ENCODE measurements around the gene LRRC73. TPM values are rescaled to one million over a fixed set of nuclear protein-coding genes. Genes with fewer than 3 reads are reported as not detected.
"Not testable (repeated sequence)": the region's sequence is repeated elsewhere in the genome, so short reads cannot be mapped to it uniquely, and the experiment has no call there.

Gene LRRC73
- total and polyA plus RNA-seq, 9 of the 15 experiments (the other 6 are each of a cell fraction or from before 2014, with no cell fraction given), result 0.07 to 0.55 (median 0.16) TPM; not detected in 3

DNA sequence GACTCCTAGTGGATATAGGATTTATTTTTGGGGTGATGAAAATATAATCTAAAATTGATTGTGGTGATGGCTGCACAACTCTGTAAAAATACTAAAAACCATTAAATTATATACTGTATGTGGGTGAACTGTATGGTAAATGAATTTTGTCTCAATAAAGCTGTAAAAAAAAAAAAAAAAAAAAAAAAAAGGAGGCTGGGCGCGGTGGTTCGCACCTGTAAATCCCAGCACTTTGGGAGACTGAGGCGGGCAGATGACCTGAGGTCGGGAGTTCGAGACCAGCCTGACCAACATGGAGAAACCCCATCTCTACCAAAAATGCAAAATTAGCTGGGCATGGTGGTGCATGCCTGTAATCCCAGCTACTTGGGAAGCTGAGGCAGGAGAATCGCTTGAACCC lies 47.5 kb upstream of the LRRC73 start:
- intact Hi-C loops (cut with micrococcal nuclease); H3K4me2 ChIP-seq (ENCODE audit: insufficient read depth, low read length); DNase-seq (ENCODE audit: extremely low read depth in 1 of 4, low spot score in 3 of 4); H3K9me3 ChIP-seq (replicated peaks; ENCODE audit: control insufficient read depth, insufficient read depth, low read depth, low read length); H4K20me1 ChIP-seq (replicated peaks; ENCODE audit: control insufficient read depth, insufficient read depth, low read length); H2AFZ ChIP-seq (ENCODE audit: low read depth, low read length); H3K27ac ChIP-seq (ENCODE audit: extremely low read depth, low read depth, low read length); ATAC-seq; H3K9me1 ChIP-seq (ENCODE audit: control insufficient read depth, insufficient read depth, low read length); H3K4me1 ChIP-seq (replicated peaks in 1 of 2; ENCODE audit: control insufficient read depth in 2 of 2, insufficient read depth in 2 of 2, low read length in 2 of 2); H3K4me3 ChIP-seq; H3K27me3 ChIP-seq (ENCODE audit: control insufficient read depth in 2 of 2, insufficient read depth in 2 of 2, low read length in 2 of 2); in situ Hi-C loops (cut with MboI); CTCF ChIA-PET (ENCODE audit: low intra/inter-chr PET ratio); BruUV-seq (replicated peaks); FAIRE-seq; H3K9ac ChIP-seq (ENCODE audit: insufficient read depth in 1 of 2, low read depth in 2 of 2, low read length in 2 of 2); H3K79me2 ChIP-seq (ENCODE audit: control insufficient read depth, insufficient read depth, low read length): not testable (repeated sequence)
- peaks cover 98% of the 10 kb centered on the region for H3K36me3 ChIP-seq (ENCODE audit: control insufficient read depth, insufficient read depth, low read length)
- POLR2A ChIA-PET, result interaction anchor here (1.7 kb wide), 1 partner anchor 8 kb away, joined by 6 read pairs; no protein-coding TSS in a partner anchor
- WGBS (ENCODE audit: insufficient coverage, low coverage, missing lambda C conversion rate), result 94% methylated on average over 5 of the region's 7 CpGs
- TF ChIP-seq, protein P1, sequence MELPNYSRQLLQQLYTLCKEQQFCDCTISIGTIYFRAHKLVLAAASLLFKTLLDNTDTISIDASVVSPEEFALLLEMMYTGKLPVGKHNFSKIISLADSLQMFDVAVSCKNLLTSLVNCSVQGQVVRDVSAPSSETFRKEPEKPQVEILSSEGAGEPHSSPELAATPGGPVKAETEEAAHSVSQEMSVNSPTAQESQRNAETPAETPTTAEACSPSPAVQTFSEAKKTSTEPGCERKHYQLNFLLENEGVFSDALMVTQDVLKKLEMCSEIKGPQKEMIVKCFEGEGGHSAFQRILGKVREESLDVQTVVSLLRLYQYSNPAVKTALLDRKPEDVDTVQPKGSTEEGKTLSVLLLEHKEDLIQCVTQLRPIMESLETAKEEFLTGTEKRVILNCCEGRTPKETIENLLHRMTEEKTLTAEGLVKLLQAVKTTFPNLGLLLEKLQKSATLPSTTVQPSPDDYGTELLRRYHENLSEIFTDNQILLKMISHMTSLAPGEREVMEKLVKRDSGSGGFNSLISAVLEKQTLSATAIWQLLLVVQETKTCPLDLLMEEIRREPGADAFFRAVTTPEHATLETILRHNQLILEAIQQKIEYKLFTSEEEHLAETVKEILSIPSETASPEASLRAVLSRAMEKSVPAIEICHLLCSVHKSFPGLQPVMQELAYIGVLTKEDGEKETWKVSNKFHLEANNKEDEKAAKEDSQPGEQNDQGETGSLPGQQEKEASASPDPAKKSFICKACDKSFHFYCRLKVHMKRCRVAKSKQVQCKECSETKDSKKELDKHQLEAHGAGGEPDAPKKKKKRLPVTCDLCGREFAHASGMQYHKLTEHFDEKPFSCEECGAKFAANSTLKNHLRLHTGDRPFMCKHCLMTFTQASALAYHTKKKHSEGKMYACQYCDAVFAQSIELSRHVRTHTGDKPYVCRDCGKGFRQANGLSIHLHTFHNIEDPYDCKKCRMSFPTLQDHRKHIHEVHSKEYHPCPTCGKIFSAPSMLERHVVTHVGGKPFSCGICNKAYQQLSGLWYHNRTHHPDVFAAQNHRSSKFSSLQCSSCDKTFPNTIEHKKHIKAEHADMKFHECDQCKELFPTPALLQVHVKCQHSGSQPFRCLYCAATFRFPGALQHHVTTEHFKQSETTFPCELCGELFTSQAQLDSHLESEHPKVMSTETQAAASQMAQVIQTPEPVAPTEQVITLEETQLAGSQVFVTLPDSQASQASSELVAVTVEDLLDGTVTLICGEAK (IDR thresholded peaks at IDR 0.05), result peak; percentile 83
- TF ChIP-seq, protein P1 (CRISPR knock-in tag; IDR thresholded peaks at IDR 0.05), result peak; percentile 76
- peak; percentile 72; the same call in 1 of the 2 replicates for TF ChIP-seq ZNF384 (IDR thresholded peaks at IDR 0.05; ENCODE audit: low read depth, low read length)

Measured in K562 (cell line).